PFSK-1 (cell line): ENCODE data around the gene ADGRB3.

Experiments
- FOXP2 ChIP-seq: optimal IDR thresholded peaks from 2 replicates; pipeline ENCODE3; 2011; ENCODE audit warnings: borderline replicate concordance, control low read depth, inconsistent platforms; ENCODE audit not compliant: insufficient read depth; ENCODE audit errors: extremely low read length, extremely low read depth
- POLR2AphosphoS5 ChIP-seq: IDR thresholded peaks from 2 replicates; pipeline ENCODE4 v1.6.1; 2012; ENCODE audit warnings: low read depth, mild to moderate bottlenecking, control low read depth, low read length, moderate library complexity
- SIN3A ChIP-seq: IDR thresholded peaks from 2 replicates; pipeline ENCODE4 v1.6.1; 2012; ENCODE audit warnings: mild to moderate bottlenecking, low read length, moderate library complexity, borderline replicate concordance; ENCODE audit not compliant: insufficient read depth
- TAF1 ChIP-seq: IDR thresholded peaks from 2 replicates; pipeline ENCODE4 v1.6.1; 2012; ENCODE audit warnings: low read length, control low read depth, borderline replicate concordance; ENCODE audit not compliant: insufficient read depth
- TF ChIP-seq, protein P1 (sequence below), 2 experiments: IDR thresholded peaks; 2 replicates each; pipeline versions ENCODE4 v1.6.1 to v1.8.0; 2011 to 2012; ENCODE audit warnings: low read depth in 2 of 2, low read length in 2 of 2, control low read depth in 1 of 2, inconsistent platforms in 1 of 2, mild to moderate bottlenecking in 1 of 2, moderate library complexity in 1 of 2; ENCODE audit not compliant: insufficient read depth in 1 of 2

DNA sequence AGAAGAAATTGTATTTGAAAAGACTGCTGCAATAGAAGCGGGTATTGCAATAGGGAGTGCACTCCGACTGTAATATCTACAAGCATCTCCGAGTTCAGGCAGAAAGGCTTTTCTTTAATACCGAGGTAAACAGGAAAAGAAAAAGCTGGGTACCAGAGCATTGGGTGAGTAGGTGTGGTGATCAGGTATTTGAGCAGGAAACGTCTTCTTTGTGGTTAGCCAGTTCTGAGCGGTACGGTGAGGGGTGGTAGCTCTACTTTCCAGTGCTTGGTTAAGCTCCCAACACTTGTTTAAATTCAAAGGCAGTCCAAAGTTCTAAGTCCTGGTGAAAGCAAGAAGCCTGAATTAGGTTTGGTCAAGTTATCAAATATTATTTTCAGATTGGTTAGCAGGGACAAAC lies 757.7 kb downstream of the ADGRB3 start:
- TF ChIP-seq TAF1 (no peak), POLR2AphosphoS5 (no peak), SIN3A (no peak), FOXP2 (no peak)
- TF ChIP-seq, protein P1, sequence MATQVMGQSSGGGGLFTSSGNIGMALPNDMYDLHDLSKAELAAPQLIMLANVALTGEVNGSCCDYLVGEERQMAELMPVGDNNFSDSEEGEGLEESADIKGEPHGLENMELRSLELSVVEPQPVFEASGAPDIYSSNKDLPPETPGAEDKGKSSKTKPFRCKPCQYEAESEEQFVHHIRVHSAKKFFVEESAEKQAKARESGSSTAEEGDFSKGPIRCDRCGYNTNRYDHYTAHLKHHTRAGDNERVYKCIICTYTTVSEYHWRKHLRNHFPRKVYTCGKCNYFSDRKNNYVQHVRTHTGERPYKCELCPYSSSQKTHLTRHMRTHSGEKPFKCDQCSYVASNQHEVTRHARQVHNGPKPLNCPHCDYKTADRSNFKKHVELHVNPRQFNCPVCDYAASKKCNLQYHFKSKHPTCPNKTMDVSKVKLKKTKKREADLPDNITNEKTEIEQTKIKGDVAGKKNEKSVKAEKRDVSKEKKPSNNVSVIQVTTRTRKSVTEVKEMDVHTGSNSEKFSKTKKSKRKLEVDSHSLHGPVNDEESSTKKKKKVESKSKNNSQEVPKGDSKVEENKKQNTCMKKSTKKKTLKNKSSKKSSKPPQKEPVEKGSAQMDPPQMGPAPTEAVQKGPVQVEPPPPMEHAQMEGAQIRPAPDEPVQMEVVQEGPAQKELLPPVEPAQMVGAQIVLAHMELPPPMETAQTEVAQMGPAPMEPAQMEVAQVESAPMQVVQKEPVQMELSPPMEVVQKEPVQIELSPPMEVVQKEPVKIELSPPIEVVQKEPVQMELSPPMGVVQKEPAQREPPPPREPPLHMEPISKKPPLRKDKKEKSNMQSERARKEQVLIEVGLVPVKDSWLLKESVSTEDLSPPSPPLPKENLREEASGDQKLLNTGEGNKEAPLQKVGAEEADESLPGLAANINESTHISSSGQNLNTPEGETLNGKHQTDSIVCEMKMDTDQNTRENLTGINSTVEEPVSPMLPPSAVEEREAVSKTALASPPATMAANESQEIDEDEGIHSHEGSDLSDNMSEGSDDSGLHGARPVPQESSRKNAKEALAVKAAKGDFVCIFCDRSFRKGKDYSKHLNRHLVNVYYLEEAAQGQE (IDR thresholded peaks at IDR 0.05; ENCODE audit: insufficient read depth in 1 of 2, low read depth in 2 of 2, low read length in 2 of 2) = no peak
